SH-SY5Y (cell line): ENCODE measurements around the gene BCDIN3D.

ENCODE experiments used
- GATA2 ChIP-seq: IDR thresholded peaks from 2 replicates; pipeline ENCODE4 v1.6.1; 2011; ENCODE audit warnings: mild to moderate bottlenecking, low read depth, low read length
- GATA3 ChIP-seq: IDR thresholded peaks from 2 replicates; pipeline ENCODE4 v1.6.1; 2011; ENCODE audit warnings: low read depth, mild to moderate bottlenecking, low read length, moderate library complexity

- TF ChIP-seq GATA2 (no peak), GATA3 (no peak)
These were observed 17.4 kb downstream of the BCDIN3D start for GRCh38 chr12:49825360-49825970.
